GM19193 (cell line): ENCODE measurements around the gene CBFA2T3.

Source experiments
- POLR2A ChIP-seq: IDR thresholded peaks from 4 replicates; pipeline ENCODE4 v1.6.1; 2011; ENCODE audit not compliant: insufficient read depth, insufficient read length; ENCODE audit errors: extremely low read depth

Gene CBFA2T3

GRCh38 chr16:88835383-88835782 is 141.6 kb downstream of the CBFA2T3 start:
- TF ChIP-seq POLR2A, result no peak

GRCh38 chr16:88834670-88835069 is 142.3 kb downstream of the CBFA2T3 start:
- TF ChIP-seq POLR2A, result no peak

- no peak for TF ChIP-seq POLR2A
Observed at GRCh38 chr16:88833086-88833485, 143.9 kb downstream of the CBFA2T3 start.

- no peak for TF ChIP-seq POLR2A
Observed at GRCh38 chr16:88831838-88832237, 145.2 kb downstream of the CBFA2T3 start.

- no peak for TF ChIP-seq POLR2A
Observed at GRCh38 chr16:88830783-88831182, 146.2 kb downstream of the CBFA2T3 start.

GRCh38 chr16:88830258-88830657 is 146.7 kb downstream of the CBFA2T3 start:
- TF ChIP-seq POLR2A, result no peak

- no peak for TF ChIP-seq POLR2A
Observed at GRCh38 chr16:88828711-88829110, 148.3 kb downstream of the CBFA2T3 start.

- no peak for TF ChIP-seq POLR2A
Observed at GRCh38 chr16:88827727-88828126, 149.3 kb downstream of the CBFA2T3 start.

- TF ChIP-seq POLR2A, result no peak
Observed at GRCh38 chr16:88826070-88826840, 150.8 kb downstream of the CBFA2T3 start.

- TF ChIP-seq POLR2A, result no peak
Observed at GRCh38 chr16:88825146-88825545, 151.9 kb downstream of the CBFA2T3 start.
